HG03342 (cell line): Measurements from ENCODE around the gene HOMER3.
"Not testable (repeated sequence)": the region's sequence is repeated elsewhere in the genome, so short reads cannot be mapped to it uniquely, and the experiment has no call there.

Experiments used
- ATAC-seq: cut with Tn5 transposase; IDR thresholded peaks from one replicate; pipeline ENCODE4 v1.9.1; 2021; ENCODE audit warnings: mild to moderate bottlenecking, moderate library complexity; ENCODE audit not compliant: unreplicated experiment

Gene HOMER3

GRCh38 chr19:18955042-18955441 lies 14.0 kb upstream of the HOMER3 start:
- no peak for ATAC-seq

GRCh38 chr19:18954094-18954493 lies 13.1 kb upstream of the HOMER3 start:
- ATAC-seq: no peak

GRCh38 chr19:18952364-18953003 lies 11.5 kb upstream of the HOMER3 start:
- ATAC-seq: not testable (repeated sequence)

GRCh38 chr19:18951721-18952281 lies 10.8 kb upstream of the HOMER3 start:
- ATAC-seq: no peak

DNA sequence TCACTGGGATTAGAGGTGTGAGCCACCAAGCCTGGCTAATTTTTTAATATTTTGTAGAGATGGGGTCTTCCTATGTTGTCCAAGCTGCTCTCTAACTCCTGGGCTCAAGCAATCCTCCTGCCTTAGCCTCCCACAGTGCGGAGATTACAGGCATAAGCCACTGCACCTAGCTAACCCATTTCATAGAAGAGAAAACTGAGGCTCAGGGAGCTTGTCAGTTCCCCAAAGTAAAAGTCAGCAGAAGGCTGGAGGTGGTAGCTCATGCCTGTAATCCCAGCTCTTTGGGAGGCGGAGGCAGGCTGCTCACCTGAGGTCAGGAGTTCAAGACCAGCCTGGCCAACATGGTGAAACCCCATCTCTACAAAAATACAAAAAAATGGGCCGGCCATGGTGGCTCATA lies 8.8 kb upstream of the HOMER3 start:
- ATAC-seq: no peak

- ATAC-seq: no peak
These were observed 7.9 kb upstream of the HOMER3 start for GRCh38 chr19:18948976-18949356.

DNA sequence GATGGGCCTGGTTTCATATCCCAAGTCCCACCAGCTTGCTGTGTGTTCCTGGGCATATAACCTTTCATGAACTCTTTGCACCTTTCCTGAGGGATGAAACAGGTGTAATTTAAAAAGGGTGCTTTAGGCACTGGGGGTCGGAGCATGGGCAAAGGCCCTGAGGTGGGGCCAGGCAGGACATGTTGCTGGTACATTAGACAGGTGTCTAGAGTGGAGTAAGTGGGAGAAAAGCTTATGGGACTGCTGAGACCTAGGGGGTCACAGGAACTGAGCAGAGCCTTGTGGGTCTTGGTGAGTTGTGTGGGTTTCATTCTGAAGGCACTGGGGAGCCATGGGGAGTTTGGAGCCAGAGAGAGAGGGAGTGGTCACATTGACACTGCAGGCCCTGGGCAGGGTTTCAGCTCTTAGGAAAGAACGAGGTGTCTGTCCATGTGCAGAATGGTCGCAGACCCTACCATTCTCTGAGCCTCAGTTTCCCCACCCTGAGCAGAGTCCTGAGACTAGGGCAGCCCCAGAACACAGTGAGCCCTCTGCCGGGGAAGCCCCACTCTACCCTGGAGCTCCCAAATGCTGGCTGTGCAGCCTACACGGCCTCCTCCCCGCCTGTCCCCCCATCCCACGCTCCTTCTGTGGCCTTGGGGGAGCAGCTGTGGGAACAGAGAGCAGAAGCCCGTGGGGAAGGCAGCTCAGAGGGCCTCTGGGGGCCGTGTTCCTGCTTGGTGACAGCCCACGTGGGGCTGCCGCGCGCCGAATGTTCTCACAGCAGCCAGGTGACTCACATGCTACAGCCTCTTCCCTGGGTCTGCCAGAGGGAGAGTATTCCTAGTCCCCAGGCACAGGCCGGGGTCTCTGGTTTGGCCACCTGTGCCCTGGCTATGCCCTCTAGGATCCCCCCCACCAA lies 7.3 kb upstream of the HOMER3 start:
- ATAC-seq: no peak

GRCh38 chr19:18946918-18947317 lies 5.9 kb upstream of the HOMER3 start:
- no peak for ATAC-seq

GRCh38 chr19:18946335-18946734 lies 5.3 kb upstream of the HOMER3 start:
- ATAC-seq: no peak

GRCh38 chr19:18945297-18945696 lies 4.3 kb upstream of the HOMER3 start:
- ATAC-seq: no peak

DNA sequence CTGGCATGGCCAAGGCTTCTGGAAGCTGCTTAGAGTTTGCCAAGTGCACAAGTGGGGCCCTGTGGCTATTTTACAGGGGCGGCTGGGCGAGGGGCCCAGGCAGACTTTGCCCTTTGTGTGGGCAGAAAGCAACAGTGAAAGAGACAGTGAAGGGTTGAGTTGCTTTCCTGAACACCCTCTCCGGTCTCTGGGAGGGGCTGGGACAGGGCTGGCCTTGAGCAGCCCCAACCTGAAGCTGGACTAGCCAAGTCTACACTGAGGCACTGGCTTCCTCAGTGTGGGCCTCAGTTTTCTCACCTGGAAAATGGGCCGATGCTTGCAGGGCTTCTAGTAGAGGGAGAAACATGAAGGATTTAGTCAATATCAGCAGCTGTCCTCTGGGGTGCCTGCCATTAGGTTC lies 2.4 kb upstream of the HOMER3 start:
- ATAC-seq: no peak

GRCh38 chr19:18942692-18943091 lies 1.7 kb upstream of the HOMER3 start:
- no peak for ATAC-seq

GRCh38 chr19:18941628-18942354 lies 774 bp upstream of the HOMER3 start:
- ATAC-seq: no peak

GRCh38 chr19:18939922-18940768 lies 872 bp downstream of the HOMER3 start:
- ATAC-seq: no peak

- no peak for ATAC-seq
These were observed 1.9 kb downstream of the HOMER3 start for GRCh38 chr19:18939163-18939562.

GRCh38 chr19:18933297-18933696 lies 7.7 kb downstream of the HOMER3 start:
- no peak for ATAC-seq

- no peak for ATAC-seq
These were observed 8.7 kb downstream of the HOMER3 start for GRCh38 chr19:18932216-18932841.

DNA sequence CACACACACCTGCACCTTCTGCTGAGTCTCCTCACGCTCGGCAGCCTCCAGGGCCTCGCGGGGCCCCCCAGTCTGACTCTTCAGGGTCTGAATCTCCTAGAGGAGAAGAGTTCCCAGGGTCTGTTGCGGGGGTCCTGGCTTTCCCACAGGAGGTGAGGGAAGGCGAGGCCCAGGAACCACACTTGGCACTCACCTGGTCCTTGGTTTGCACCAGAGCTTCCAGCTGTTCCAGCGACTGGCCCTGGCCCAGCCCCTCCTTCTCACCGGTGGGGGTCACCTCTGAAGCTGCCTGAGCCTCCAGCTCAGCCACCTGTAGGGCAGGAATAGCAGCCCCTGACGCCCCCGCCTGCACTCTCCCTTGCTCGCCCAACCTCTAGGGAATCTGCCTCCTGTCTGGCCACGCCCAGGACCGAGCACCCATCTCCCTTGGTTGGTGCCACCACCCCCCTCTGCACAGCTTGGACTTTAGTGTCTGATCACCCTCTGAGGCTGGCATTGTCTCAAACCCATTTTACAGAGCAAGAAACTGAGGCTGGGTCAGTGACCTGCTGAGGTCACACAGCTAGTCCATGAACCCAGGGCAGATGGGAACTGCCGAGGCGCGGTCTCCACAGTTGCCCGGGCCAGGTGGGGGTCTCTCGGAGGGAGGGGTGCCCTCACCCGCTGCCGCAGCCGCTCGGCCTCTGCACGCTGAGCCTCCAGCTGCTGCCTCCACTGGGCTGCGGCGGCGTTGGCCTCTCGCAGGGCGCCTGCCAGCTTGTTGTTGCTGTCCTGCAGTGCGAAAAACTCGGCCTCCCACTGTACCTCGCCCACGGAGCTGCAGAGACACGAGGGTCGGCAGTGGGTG lies 9.5 kb downstream of the HOMER3 start:
- ATAC-seq: no peak

DNA sequence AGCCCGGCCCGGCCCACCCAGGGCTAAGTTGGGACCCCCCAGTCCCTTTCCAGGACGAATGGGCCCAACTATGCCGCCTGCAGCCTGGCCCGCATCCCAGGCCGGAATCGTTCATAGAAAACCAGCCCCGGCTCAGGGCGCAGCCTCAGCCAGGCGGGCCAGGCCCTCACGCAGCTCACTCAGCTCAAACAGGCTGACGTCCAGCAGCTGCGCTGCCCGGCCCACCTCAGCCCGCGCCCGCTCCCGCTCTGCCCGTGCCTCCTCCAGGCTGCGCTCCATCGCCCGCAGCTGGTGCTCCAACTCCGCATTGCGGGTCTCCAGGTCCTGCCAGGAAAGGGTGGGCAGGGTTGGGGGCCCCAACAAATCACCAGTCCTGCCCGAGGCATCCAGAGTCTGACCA lies 11.7 kb downstream of the HOMER3 start:
- no peak for ATAC-seq
